Caco-2 (cell line): ENCODE measurements around the gene KIFC3. TPM values are rescaled to one million over a fixed set of nuclear protein-coding genes. Genes with fewer than 3 reads are reported as not detected.
A peak's percentile ranks its signal among the peaks of the same experiment; 100 is the strongest.

ENCODE experiments used
- BruUV-seq: library from RNA; stranded (reverse); fragments of 400-500 nt; replicated peaks from 2 replicates; lab custom pipeline; 2021; lab: Mats Ljungman, UMichigan
- CTCF ChIA-PET: fragments of 300-600 bp; sonication (Branson Sonifier 250); formaldehyde crosslinking; loops from one replicate; lab custom pipeline; 2022; ENCODE audit warnings: antibody characterized with exemption; lab: Charles Lee
- POLR2A ChIA-PET: fragments of 300-600 bp; sonication (Branson Sonifier 250); formaldehyde crosslinking; loops from one replicate; lab custom pipeline; 2022; ENCODE audit warnings: antibody characterized with exemption; lab: Charles Lee
- DNase-seq, 2 experiments: peaks; one replicate each; pipeline versions ENCODE4 v3.0.0 to v3.0.0-alpha.2; 2020 to 2022
- H3K27me3 ChIP-seq: replicated peaks from 2 replicates; pipeline ENCODE4 v1.6.0; 2011; ENCODE audit warnings: low read length; ENCODE audit not compliant: control insufficient read depth, insufficient read depth
- H3K36me3 ChIP-seq: 2 replicates; pipeline ENCODE4 v1.5.1; 2011; ENCODE audit warnings: low read length; ENCODE audit not compliant: control insufficient read depth, insufficient read depth
- H3K4me1 ChIP-seq: fragments of 250-450 bp; sonication (Bioruptor Pico); 2 replicates; pipeline ENCODE4 v1.5.1; 2020; ENCODE audit warnings: mild to moderate bottlenecking
- H3K4me3 ChIP-seq: 2 replicates; pipeline ENCODE4 v1.5.1; 2011; ENCODE audit warnings: low read depth, mild to moderate bottlenecking, control low read depth, low read length
- H3K9me3 ChIP-seq: fragments of 250-450 bp; sonication (Bioruptor Pico); 2 replicates; pipeline ENCODE4 v1.5.1; 2020; ENCODE audit warnings: mild to moderate bottlenecking, moderate library complexity
- H3K27ac Mint-ChIP-seq: one replicate; pipeline ENCODE4 v1.8.0; 2022; ENCODE audit warnings: mixed read lengths; ENCODE audit not compliant: unreplicated experiment
- H3K27me3 Mint-ChIP-seq: one replicate; pipeline ENCODE4 v1.8.0; 2022; ENCODE audit warnings: mixed read lengths; ENCODE audit not compliant: insufficient read depth, unreplicated experiment
- H3K36me3 Mint-ChIP-seq: one replicate; pipeline ENCODE4 v1.8.0; 2022; ENCODE audit warnings: mild to moderate bottlenecking, mixed read lengths; ENCODE audit not compliant: insufficient read depth, unreplicated experiment
- H3K4me1 Mint-ChIP-seq: one replicate; pipeline ENCODE4 v1.8.0; 2022; ENCODE audit warnings: low read depth, mixed read lengths; ENCODE audit not compliant: unreplicated experiment
- H3K4me3 Mint-ChIP-seq: one replicate; pipeline ENCODE4 v1.8.0; 2022; ENCODE audit warnings: mild to moderate bottlenecking, moderate library complexity, mixed read lengths; ENCODE audit not compliant: unreplicated experiment
- H3K9me3 Mint-ChIP-seq: one replicate; pipeline ENCODE4 v1.8.0; 2022; ENCODE audit warnings: mixed read lengths; ENCODE audit not compliant: unreplicated experiment
- CTCF ChIP-seq, 2 experiments: fragments of 200-600 bp in 1 of 2; IDR thresholded peaks; 1 replicate in 1 of 2; 2 replicates in 1 of 2; pipeline versions ENCODE4 v1.5.1 to v1.8.0; 2011 to 2022; ENCODE audit warnings: antibody characterized with exemption in 1 of 2, control low read depth in 1 of 2, inconsistent platforms in 1 of 2, low read depth in 1 of 2, low read length in 1 of 2, mild to moderate bottlenecking in 1 of 2, moderate library complexity in 1 of 2; ENCODE audit not compliant: insufficient read depth in 1 of 2, severe bottlenecking in 1 of 2, unreplicated experiment in 1 of 2
- intact Hi-C: fragments of 100-400 bp; cut with micrococcal nuclease; formaldehyde crosslinking; loops from one replicate; pipeline ENCODE4 v1.10.0; 2022; ENCODE audit not compliant: unreplicated experiment
- total RNA-seq: library from RNA; stranded (reverse); gene quantifications from 2 replicates; pipeline ENCODE4 v1.2.3, GENCODE V29; 2022

KIFC3 gene
- total RNA-seq, 1 experiment from 2014 or later: 103 TPM

GRCh38 chr16:57743886-57744641, 58.2 kb downstream of the KIFC3 start:
- peaks cover 4% of the 10 kb centered on the region; the same call in 1 of the 2 replicates for H3K4me1 ChIP-seq
- ChIA-PET CTCF (no interaction called here), POLR2A (no interaction called here)
- no peaks in the 10 kb centered on the region for H3K27me3 Mint-ChIP-seq
- no peaks in the 10 kb centered on the region for H3K9me3 Mint-ChIP-seq
- TF ChIP-seq CTCF (IDR thresholded peaks at IDR 0.05; ENCODE audit: insufficient read depth in 1 of 2, low read depth in 1 of 2, low read length in 1 of 2, severe bottlenecking in 1 of 2, unreplicated experiment in 1 of 2): no peak
- no peaks in the 10 kb centered on the region for H3K27me3 ChIP-seq
- H3K27ac Mint-ChIP-seq: no peak overlapping the region
- H3K4me3 ChIP-seq: no peak overlapping the region
- H3K9me3 ChIP-seq: no peaks in the 10 kb centered on the region
- no peak overlapping the region for H3K4me3 Mint-ChIP-seq
- no peaks in the 10 kb centered on the region for H3K36me3 ChIP-seq
- intact Hi-C loops: no loop called here
- peak in 1 of 2 experiments; percentile 2 for DNase-seq
- H3K4me1 Mint-ChIP-seq: no peaks in the 10 kb centered on the region
- no TSS peak for BruUV-seq
- H3K36me3 Mint-ChIP-seq: peaks cover 4% of the 10 kb centered on the region

- no peak overlapping the region for H3K4me3 Mint-ChIP-seq
- no peaks in the 10 kb centered on the region for H3K4me1 Mint-ChIP-seq
- Histone ChIP-seq H3K36me3 (no peaks in the 10 kb centered on the region), H3K9me3 (no peaks in the 10 kb centered on the region), H3K4me3 (no peak overlapping the region), H3K4me1 (no peaks in the 10 kb centered on the region; the same call in 1 of the 2 replicates), H3K27me3 (no peaks in the 10 kb centered on the region)
- CTCF ChIA-PET: interaction anchor here (0.6 kb wide), 1 partner anchor 39 kb away, joined by 5 read pairs; no protein-coding TSS in a partner anchor
- no peaks in the 10 kb centered on the region for H3K9me3 Mint-ChIP-seq
- no peak overlapping the region for H3K27ac Mint-ChIP-seq
- POLR2A ChIA-PET: no interaction called here
- no peak for TF ChIP-seq CTCF (IDR thresholded peaks at IDR 0.05; ENCODE audit: insufficient read depth in 1 of 2, low read depth in 1 of 2, low read length in 1 of 2, severe bottlenecking in 1 of 2, unreplicated experiment in 1 of 2)
- intact Hi-C loops: no loop called here
- H3K27me3 Mint-ChIP-seq: no peaks in the 10 kb centered on the region
- H3K36me3 Mint-ChIP-seq: peaks cover 4% of the 10 kb centered on the region
- DNase-seq: no peak
- BruUV-seq: no TSS peak
These were observed 58.8 kb downstream of the KIFC3 start for GRCh38 chr16:57743458-57743857.

DNA sequence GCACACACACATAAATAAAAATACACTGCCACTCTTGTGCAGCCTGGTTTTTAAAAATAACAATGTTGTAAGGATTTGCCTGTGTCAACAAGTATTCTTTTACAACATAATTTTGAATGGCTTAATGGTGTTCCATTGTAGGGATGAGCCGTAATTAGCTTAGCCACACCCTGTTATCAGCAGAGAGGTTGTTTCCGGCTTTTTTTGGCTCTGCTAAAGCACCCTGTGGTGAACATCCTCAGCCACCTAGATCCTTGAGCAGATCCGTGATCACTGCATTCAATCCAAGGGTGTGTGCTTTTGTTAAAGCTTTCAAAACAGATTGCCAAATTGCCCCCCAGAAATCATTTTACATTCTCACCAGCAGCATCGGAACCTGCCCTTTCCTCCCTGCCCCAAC, 59.7 kb downstream of the KIFC3 start:
- TF ChIP-seq CTCF (IDR thresholded peaks at IDR 0.05; ENCODE audit: insufficient read depth in 1 of 2, low read depth in 1 of 2, low read length in 1 of 2, severe bottlenecking in 1 of 2, unreplicated experiment in 1 of 2): no peak
- Mint-ChIP-seq H3K9me3 (no peaks in the 10 kb centered on the region), H3K4me1 (no peaks in the 10 kb centered on the region), H3K27me3 (no peaks in the 10 kb centered on the region), H3K4me3 (no peak overlapping the region), H3K27ac (no peak overlapping the region), H3K36me3 (peaks cover 4% of the 10 kb centered on the region)
- no peak overlapping the region for H3K4me3 ChIP-seq
- ChIA-PET CTCF (no interaction called here), POLR2A (no interaction called here)
- H3K4me1 ChIP-seq: no peaks in the 10 kb centered on the region
- intact Hi-C loops: no loop called here
- no peaks in the 10 kb centered on the region for H3K9me3 ChIP-seq
- no TSS peak for BruUV-seq
- no peak for DNase-seq
- H3K36me3 ChIP-seq: no peaks in the 10 kb centered on the region
- H3K27me3 ChIP-seq: no peaks in the 10 kb centered on the region
